Measurements from ENCODE around the gene MRPL34.

GRCh38 chr19:17259118-17259780, 46.4 kb upstream of the MRPL34 start:
- TF ChIP-seq CTCF (IDR thresholded peaks at IDR 0.05), result no peak
- no peak for TF ChIP-seq POLR2A (IDR thresholded peaks at IDR 0.05)

Data from right lobe of liver (tissue), 4 donors.